IMR-90 (cell line): ENCODE measurements around the gene BTBD9. TPM values are rescaled to one million over a fixed set of nuclear protein-coding genes. Genes with fewer than 3 reads are reported as not detected.

ENCODE experiments used
- ATAC-seq: fragments of 200-7000 bp; cut with Tn5 transposase; 2 replicates; pipeline ENCODE4 v1.9.1; 2020; ENCODE audit warnings: low read depth, mild to moderate bottlenecking, moderate library complexity
- BruUV-seq: library from RNA; stranded (reverse); fragments of 400-500 nt; replicated peaks from 2 replicates; lab custom pipeline; 2021; lab: Mats Ljungman, UMichigan
- CTCF ChIA-PET: fragments of 300-600 bp; formaldehyde crosslinking; extraction: SDS; loops from one replicate; lab custom pipeline; 2021; ENCODE audit warnings: antibody characterized with exemption; lab: Yijun Ruan, JAX
- POLR2A ChIA-PET: fragments of 300-600 bp; sonication (Branson Sonifier 250); formaldehyde crosslinking; loops from one replicate; lab custom pipeline; 2022; ENCODE audit warnings: antibody characterized with exemption; ENCODE audit not compliant: unreplicated experiment; lab: Charles Lee
- DNase-seq: peaks from one replicate; pipeline ENCODE4 v3.0.0; 2013
- H2AFZ ChIP-seq: replicated peaks from 2 replicates; pipeline ENCODE3; 2013; ENCODE audit warnings: low read length, mild to moderate bottlenecking; ENCODE audit not compliant: poor library complexity
- H2AK5ac ChIP-seq: 2 replicates; pipeline ENCODE4 v1.6.1; 2013; ENCODE audit warnings: low read depth, low read length, inconsistent platforms
- H2AK9ac ChIP-seq: replicated peaks from 2 replicates; pipeline ENCODE3; 2013; ENCODE audit warnings: mild to moderate bottlenecking, low read depth, low read length, moderate library complexity; ENCODE audit not compliant: poor library complexity
- H2BK120ac ChIP-seq: 2 replicates; pipeline ENCODE4 v1.6.1; 2013; ENCODE audit warnings: low read depth, low read length, inconsistent platforms
- H2BK15ac ChIP-seq: 3 replicates; pipeline ENCODE4 v1.6.1; 2013; ENCODE audit warnings: low read depth, low read length, inconsistent platforms
- H2BK20ac ChIP-seq: 2 replicates; pipeline ENCODE4 v1.6.1; 2013; ENCODE audit warnings: low read depth, mild to moderate bottlenecking, inconsistent platforms, low read length, moderate library complexity
- H2BK5ac ChIP-seq: 2 replicates; pipeline ENCODE4 v1.6.1; 2013; ENCODE audit warnings: mild to moderate bottlenecking, low read depth, low read length, inconsistent platforms; ENCODE audit not compliant: poor library complexity, severe bottlenecking
- H3K14ac ChIP-seq: replicated peaks from 2 replicates; pipeline ENCODE4 v1.6.1; 2013; ENCODE audit warnings: low read depth, low read length, inconsistent platforms
- H3K18ac ChIP-seq: 2 replicates; pipeline ENCODE4 v1.6.1; 2013; ENCODE audit warnings: low read depth, low read length, control low read depth
- H3K23ac ChIP-seq: 2 replicates; pipeline ENCODE4 v1.6.1; 2013; ENCODE audit warnings: low read depth, low read length, inconsistent platforms
- H3K27ac ChIP-seq: 2 replicates; pipeline ENCODE4 v1.5.1; 2013; ENCODE audit warnings: mild to moderate bottlenecking, control low read depth, low read length; ENCODE audit not compliant: insufficient read depth
- H3K27me3 ChIP-seq: 2 replicates; pipeline ENCODE4 v1.6.1; 2013; ENCODE audit warnings: low read length; ENCODE audit not compliant: control insufficient read depth, insufficient read depth
- H3K36me3 ChIP-seq: 2 replicates; pipeline ENCODE4 v1.6.1; 2013; ENCODE audit warnings: low read length, mixed read lengths; ENCODE audit not compliant: control insufficient read depth, insufficient read depth
- H3K4ac ChIP-seq: 2 replicates; pipeline ENCODE4 v1.6.1; 2013; ENCODE audit warnings: low read depth, low read length, inconsistent platforms
- H3K4me1 ChIP-seq: 2 replicates; pipeline ENCODE4 v1.6.1; 2013; ENCODE audit warnings: low read length, mixed read lengths; ENCODE audit not compliant: control insufficient read depth, insufficient read depth
- H3K4me2 ChIP-seq: 2 replicates; pipeline ENCODE4 v1.6.1; 2013; ENCODE audit warnings: low read depth, mild to moderate bottlenecking, control low read depth, low read length, moderate library complexity
- H3K4me3 ChIP-seq: 2 replicates; pipeline ENCODE4 v1.5.1; 2013; ENCODE audit warnings: low read depth, mild to moderate bottlenecking, control low read depth, low read length, moderate library complexity; ENCODE audit not compliant: insufficient read depth
- H3K56ac ChIP-seq: 2 replicates; pipeline ENCODE4 v1.6.1; 2013; ENCODE audit warnings: low read length, inconsistent platforms; ENCODE audit not compliant: insufficient read depth; ENCODE audit errors: extremely low read depth
- H3K79me1 ChIP-seq, 2 experiments: 2 replicates each; pipeline ENCODE4 v1.6.1; 2013; ENCODE audit warnings: low read length in 2 of 2, inconsistent platforms in 1 of 2, low read depth in 1 of 2
- H3K9ac ChIP-seq: 2 replicates; pipeline ENCODE4 v1.6.1; 2013; ENCODE audit warnings: low read depth, low read length, control low read depth
- H3K9me1 ChIP-seq: 2 replicates; pipeline ENCODE4 v1.6.1; 2013; ENCODE audit warnings: low read length, inconsistent platforms; ENCODE audit not compliant: insufficient read depth
- H3K9me3 ChIP-seq: 2 replicates; pipeline ENCODE4 v1.6.1; 2013; ENCODE audit warnings: low read length; ENCODE audit not compliant: control insufficient read depth, insufficient read depth
- H4K20me1 ChIP-seq: 2 replicates; pipeline ENCODE4 v1.6.1; 2013; ENCODE audit warnings: low read length, inconsistent platforms; ENCODE audit not compliant: insufficient read depth
- H4K5ac ChIP-seq: 2 replicates; pipeline ENCODE4 v1.6.1; 2013; ENCODE audit warnings: mild to moderate bottlenecking, low read depth, low read length, control low read depth
- H4K8ac ChIP-seq, 2 experiments: 2 replicates each; pipeline ENCODE4 v1.6.1; 2013; ENCODE audit warnings: low read depth in 2 of 2, low read length in 2 of 2, control low read depth in 1 of 2, inconsistent platforms in 1 of 2
- H4K91ac ChIP-seq: 2 replicates; pipeline ENCODE4 v1.6.1; 2013; ENCODE audit warnings: low read depth, low read length, inconsistent platforms; ENCODE audit not compliant: insufficient read depth
- MAFK ChIP-seq: IDR thresholded peaks from 2 replicates; pipeline ENCODE4 v1.6.1; 2012; ENCODE audit warnings: low read depth, low read length, improper control_type of control experiment
- MAZ ChIP-seq: IDR thresholded peaks from 2 replicates; pipeline ENCODE4 v1.6.1; 2012; ENCODE audit warnings: low read depth, mild to moderate bottlenecking, low read length, improper control_type of control experiment, moderate library complexity, borderline replicate concordance
- POLR2A ChIP-seq: IDR thresholded peaks from 2 replicates; pipeline ENCODE4 v1.6.1; 2012; ENCODE audit warnings: mild to moderate bottlenecking, low read depth, low read length
- RAD21 ChIP-seq: IDR thresholded peaks from 2 replicates; pipeline ENCODE4 v1.6.1; 2012; ENCODE audit warnings: low read length, improper control_type of control experiment
- RCOR1 ChIP-seq: IDR thresholded peaks from 2 replicates; pipeline ENCODE4 v1.6.1; 2012; ENCODE audit warnings: mild to moderate bottlenecking, low read length, improper control_type of control experiment; ENCODE audit not compliant: insufficient replicate concordance
- WGBS, 2 experiments: methylation state at CpG; one replicate each; pipeline versions ENCODE4 v1.1.5 to v1.1.7; 2013; ENCODE audit warnings: missing lambda C conversion rate in 2 of 2; ENCODE audit not compliant: insufficient read length in 1 of 2; ENCODE audit errors: extremely low coverage in 2 of 2; 5-methylcytosine and 5-hydroxymethylcytosine counted together
- dilution Hi-C: fragments of 300-500 bp; cut with HindIII; formaldehyde crosslinking; loops from one replicate; pipeline ENCODE4 v1.14.3; 2018; ENCODE audit warnings: low sequenced_read_pairs; ENCODE audit not compliant: unreplicated experiment
- in situ Hi-C: fragments of 300-500 bp; cut with MboI; formaldehyde crosslinking; loops from 3 replicates; pipeline ENCODE4 v1.14.3; 2019; ENCODE audit warnings: low sequenced_read_pairs, inconsistent platforms, mixed read lengths
- intact Hi-C: fragments of 100-400 bp; cut with micrococcal nuclease; formaldehyde crosslinking; loops from 2 replicates; pipeline ENCODE4 v1.10.0; 2022
- polyA plus RNA-seq, 3 experiments: library from polyadenylated mRNA; depleted of rRNA; stranded (reverse); fragments of >200 nt; gene quantifications; 2 replicates each; pipeline ENCODE4 v1.2.3, GENCODE V29; 2012; ENCODE audit warnings: low replicate concordance in 1 of 3
- total RNA-seq: library from RNA; depleted of rRNA; stranded (reverse); fragments of >200 nt; gene quantifications from 2 replicates; pipeline ENCODE4 v1.2.3, GENCODE V29; 2012
- TF ChIP-seq, protein P1 (sequence below): conservative IDR thresholded peaks from 2 replicates; pipeline ENCODE4 v1.5.1; 2012; ENCODE audit warnings: mild to moderate bottlenecking, low read depth, low read length, improper control_type of control experiment
- TF ChIP-seq, protein P2 (sequence below): fragments of 150-350 bp; IDR thresholded peaks from 2 replicates; pipeline ENCODE4 v1.6.1; 2016; ENCODE audit warnings: low read depth, mild to moderate bottlenecking, low read length, moderate library complexity, borderline replicate concordance
- TF ChIP-seq, protein P3 (sequence below): fragments of 150-350 bp; IDR thresholded peaks from 2 replicates; pipeline ENCODE4 v1.6.1; 2017; ENCODE audit warnings: mild to moderate bottlenecking, antibody characterized with exemption, low read length, low read depth

The BTBD9 gene
- total and polyA plus RNA-seq, 2 of the 4 experiments (the other 2 are of a cell fraction), result 4.1 to 22.0 TPM

- no peak overlapping the region for H2BK15ac ChIP-seq
- no peaks in the 10 kb centered on the region for H3K27me3 ChIP-seq
- H3K9me1 ChIP-seq, result peaks cover 3% of the 10 kb centered on the region; the same call in 1 of the 2 replicates
- no peak overlapping the region for H3K4ac ChIP-seq
- no peaks in the 10 kb centered on the region for H4K20me1 ChIP-seq
- ATAC-seq, result no peak
- H4K91ac ChIP-seq, result no peak overlapping the region
- WGBS, 2 experiments, result no CpG with 5 or more reads among the region's 3 CpGs
- TF ChIP-seq POLR2A (no peak), RCOR1 (no peak), MAFK (no peak), RAD21 (no peak), MAZ (no peak)
- TF ChIP-seq, protein P1, sequence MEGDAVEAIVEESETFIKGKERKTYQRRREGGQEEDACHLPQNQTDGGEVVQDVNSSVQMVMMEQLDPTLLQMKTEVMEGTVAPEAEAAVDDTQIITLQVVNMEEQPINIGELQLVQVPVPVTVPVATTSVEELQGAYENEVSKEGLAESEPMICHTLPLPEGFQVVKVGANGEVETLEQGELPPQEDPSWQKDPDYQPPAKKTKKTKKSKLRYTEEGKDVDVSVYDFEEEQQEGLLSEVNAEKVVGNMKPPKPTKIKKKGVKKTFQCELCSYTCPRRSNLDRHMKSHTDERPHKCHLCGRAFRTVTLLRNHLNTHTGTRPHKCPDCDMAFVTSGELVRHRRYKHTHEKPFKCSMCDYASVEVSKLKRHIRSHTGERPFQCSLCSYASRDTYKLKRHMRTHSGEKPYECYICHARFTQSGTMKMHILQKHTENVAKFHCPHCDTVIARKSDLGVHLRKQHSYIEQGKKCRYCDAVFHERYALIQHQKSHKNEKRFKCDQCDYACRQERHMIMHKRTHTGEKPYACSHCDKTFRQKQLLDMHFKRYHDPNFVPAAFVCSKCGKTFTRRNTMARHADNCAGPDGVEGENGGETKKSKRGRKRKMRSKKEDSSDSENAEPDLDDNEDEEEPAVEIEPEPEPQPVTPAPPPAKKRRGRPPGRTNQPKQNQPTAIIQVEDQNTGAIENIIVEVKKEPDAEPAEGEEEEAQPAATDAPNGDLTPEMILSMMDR, result no peak
- TF ChIP-seq, protein P2, sequence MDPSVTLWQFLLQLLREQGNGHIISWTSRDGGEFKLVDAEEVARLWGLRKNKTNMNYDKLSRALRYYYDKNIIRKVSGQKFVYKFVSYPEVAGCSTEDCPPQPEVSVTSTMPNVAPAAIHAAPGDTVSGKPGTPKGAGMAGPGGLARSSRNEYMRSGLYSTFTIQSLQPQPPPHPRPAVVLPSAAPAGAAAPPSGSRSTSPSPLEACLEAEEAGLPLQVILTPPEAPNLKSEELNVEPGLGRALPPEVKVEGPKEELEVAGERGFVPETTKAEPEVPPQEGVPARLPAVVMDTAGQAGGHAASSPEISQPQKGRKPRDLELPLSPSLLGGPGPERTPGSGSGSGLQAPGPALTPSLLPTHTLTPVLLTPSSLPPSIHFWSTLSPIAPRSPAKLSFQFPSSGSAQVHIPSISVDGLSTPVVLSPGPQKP, result no peak
- TF ChIP-seq, protein P3, sequence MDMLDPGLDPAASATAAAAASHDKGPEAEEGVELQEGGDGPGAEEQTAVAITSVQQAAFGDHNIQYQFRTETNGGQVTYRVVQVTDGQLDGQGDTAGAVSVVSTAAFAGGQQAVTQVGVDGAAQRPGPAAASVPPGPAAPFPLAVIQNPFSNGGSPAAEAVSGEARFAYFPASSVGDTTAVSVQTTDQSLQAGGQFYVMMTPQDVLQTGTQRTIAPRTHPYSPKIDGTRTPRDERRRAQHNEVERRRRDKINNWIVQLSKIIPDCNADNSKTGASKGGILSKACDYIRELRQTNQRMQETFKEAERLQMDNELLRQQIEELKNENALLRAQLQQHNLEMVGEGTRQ, result no peak
- H3K4me3 ChIP-seq, result no peak overlapping the region
- no peak overlapping the region for H2AK9ac ChIP-seq
- in situ Hi-C loops (no loop called here), dilution Hi-C loops (no loop called here), intact Hi-C loops (loop anchor here (5.0 kb wide), 2 partner anchors 100 to 865 kb away; no protein-coding TSS in a partner anchor)
- no peak overlapping the region for H4K8ac ChIP-seq
- H2BK20ac ChIP-seq, result no peak overlapping the region
- no peak overlapping the region for H2AFZ ChIP-seq
- H3K14ac ChIP-seq, result no peak overlapping the region
- H3K27ac ChIP-seq, result no peak overlapping the region
- H3K56ac ChIP-seq, result no peak overlapping the region
- no peak overlapping the region for H3K23ac ChIP-seq
- no peak overlapping the region for H2BK120ac ChIP-seq
- no peak overlapping the region for H2BK5ac ChIP-seq
- no peaks in the 10 kb centered on the region for H3K4me1 ChIP-seq
- H3K9ac ChIP-seq, result no peak overlapping the region
- no peak for DNase-seq
- H4K5ac ChIP-seq, result no peak overlapping the region
- BruUV-seq, result no TSS peak
- H3K18ac ChIP-seq, result no peak overlapping the region
- H3K9me3 ChIP-seq, result no peaks in the 10 kb centered on the region
- ChIA-PET CTCF (interaction anchor here (0.7 kb wide), 1 partner anchor 122 kb away, joined by 3 read pairs; no protein-coding TSS in a partner anchor), POLR2A (no interaction called here)
- no peaks in the 10 kb centered on the region for H3K79me1 ChIP-seq
- H2AK5ac ChIP-seq, result no peak overlapping the region
- no peaks in the 10 kb centered on the region for H3K36me3 ChIP-seq
- H3K4me2 ChIP-seq, result no peak overlapping the region
Measured at GRCh38 chr6:38572186-38572813, 67.4 kb downstream of the BTBD9 start.
